Measurements from ENCODE around the gene KLF6. TPM values are rescaled to one million over a fixed set of nuclear protein-coding genes. Genes with fewer than 3 reads are reported as not detected.

KLF6 gene
- total and polyA plus RNA-seq, 2 experiments from 2014 or later = 187 to 602 TPM

DNA sequence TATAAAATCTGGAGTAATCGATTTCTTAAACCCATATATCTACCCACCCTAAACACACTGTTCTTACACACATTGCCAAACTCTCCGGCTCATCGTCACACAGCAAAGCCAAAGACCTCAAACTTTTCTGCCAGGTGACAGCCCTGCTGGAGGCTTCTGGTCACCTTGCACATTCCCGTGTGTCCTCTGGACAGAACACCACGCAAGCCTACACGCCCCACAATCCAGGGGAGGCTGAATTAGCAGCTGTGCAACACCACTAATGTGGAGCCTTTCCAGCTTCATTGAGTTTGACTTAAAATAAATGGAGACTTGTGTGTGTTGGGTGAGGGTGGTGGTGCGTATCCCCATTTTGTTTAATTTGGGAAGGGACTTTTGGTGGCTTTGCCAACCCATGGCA is 38.4 kb downstream of the KLF6 start:
- no peaks in the 10 kb centered on the region for H3K27me3 ChIP-seq
- H3K9me2 ChIP-seq (replicated peaks; ENCODE audit: insufficient read depth) = no peaks in the 10 kb centered on the region
- H3K4me2 ChIP-seq = no peak overlapping the region
- no peaks in the 10 kb centered on the region for H3K36me3 ChIP-seq (replicated peaks; ENCODE audit: insufficient read depth, low read depth)
- H3K9me3 ChIP-seq (ENCODE audit: low read depth) = no peaks in the 10 kb centered on the region
- TF ChIP-seq, protein P1, sequence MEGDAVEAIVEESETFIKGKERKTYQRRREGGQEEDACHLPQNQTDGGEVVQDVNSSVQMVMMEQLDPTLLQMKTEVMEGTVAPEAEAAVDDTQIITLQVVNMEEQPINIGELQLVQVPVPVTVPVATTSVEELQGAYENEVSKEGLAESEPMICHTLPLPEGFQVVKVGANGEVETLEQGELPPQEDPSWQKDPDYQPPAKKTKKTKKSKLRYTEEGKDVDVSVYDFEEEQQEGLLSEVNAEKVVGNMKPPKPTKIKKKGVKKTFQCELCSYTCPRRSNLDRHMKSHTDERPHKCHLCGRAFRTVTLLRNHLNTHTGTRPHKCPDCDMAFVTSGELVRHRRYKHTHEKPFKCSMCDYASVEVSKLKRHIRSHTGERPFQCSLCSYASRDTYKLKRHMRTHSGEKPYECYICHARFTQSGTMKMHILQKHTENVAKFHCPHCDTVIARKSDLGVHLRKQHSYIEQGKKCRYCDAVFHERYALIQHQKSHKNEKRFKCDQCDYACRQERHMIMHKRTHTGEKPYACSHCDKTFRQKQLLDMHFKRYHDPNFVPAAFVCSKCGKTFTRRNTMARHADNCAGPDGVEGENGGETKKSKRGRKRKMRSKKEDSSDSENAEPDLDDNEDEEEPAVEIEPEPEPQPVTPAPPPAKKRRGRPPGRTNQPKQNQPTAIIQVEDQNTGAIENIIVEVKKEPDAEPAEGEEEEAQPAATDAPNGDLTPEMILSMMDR (IDR thresholded peaks at IDR 0.05; ENCODE audit: poor library complexity) = no peak
- H4K20me1 ChIP-seq (ENCODE audit: insufficient read depth, poor library complexity, severe bottlenecking) = no peaks in the 10 kb centered on the region
- no peaks in the 10 kb centered on the region for H3K79me2 ChIP-seq
- no peak for DNase-seq (ENCODE audit: low spot score)
- H3K4me3 ChIP-seq = no peak overlapping the region
- H3K4me1 ChIP-seq (ENCODE audit: insufficient read depth) = peaks cover 22% of the 10 kb centered on the region
- H3K27ac ChIP-seq = no peak overlapping the region
- 96% methylated on average over 7 of the region's 7 CpGs for WGBS (ENCODE audit: low lambda C conversion rate, missing lambda C conversion rate)
- H2AFZ ChIP-seq = no peak overlapping the region

DNA sequence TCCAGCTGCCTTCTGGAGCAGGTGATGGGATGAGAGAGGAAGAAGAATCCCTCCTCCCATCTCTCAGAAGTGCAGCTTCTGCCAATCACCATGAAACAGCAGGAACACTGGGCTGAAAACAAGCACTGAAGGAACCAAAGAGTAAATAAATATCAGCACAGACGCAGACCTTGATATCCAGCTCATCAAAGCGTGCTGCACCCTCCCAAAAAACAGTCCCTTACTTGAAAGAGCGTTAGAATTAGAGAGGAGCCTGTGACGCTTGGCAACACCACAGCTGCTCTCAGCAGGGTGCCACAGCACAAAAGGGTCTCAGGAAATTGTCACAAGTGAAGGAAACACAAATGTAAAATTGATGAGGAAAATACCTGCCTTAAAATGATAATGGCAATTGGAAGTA is 39.5 kb downstream of the KLF6 start:
- Histone ChIP-seq H3K27ac (no peak overlapping the region), H3K9me3 (ENCODE audit: low read depth) (no peaks in the 10 kb centered on the region), H3K4me2 (no peak overlapping the region), H4K20me1 (ENCODE audit: insufficient read depth, poor library complexity, severe bottlenecking) (no peaks in the 10 kb centered on the region), H3K4me1 (ENCODE audit: insufficient read depth) (peaks cover 21% of the 10 kb centered on the region), H3K4me3 (no peak overlapping the region), H2AFZ (no peak overlapping the region), H3K9me2 (replicated peaks; ENCODE audit: insufficient read depth) (no peaks in the 10 kb centered on the region), H3K79me2 (no peaks in the 10 kb centered on the region), H3K36me3 (replicated peaks; ENCODE audit: insufficient read depth, low read depth) (no peaks in the 10 kb centered on the region), H3K27me3 (no peaks in the 10 kb centered on the region)
- TF ChIP-seq EZH2phosphoT487 (IDR thresholded peaks at IDR 0.05; ENCODE audit: low read depth, severe bottlenecking, unreplicated experiment) (no peak), EZH2 (IDR thresholded peaks at IDR 0.05; ENCODE audit: borderline replicate concordance) (no peak)
- TF ChIP-seq, protein P1 (IDR thresholded peaks at IDR 0.05; ENCODE audit: poor library complexity) = no peak
- 71% methylated on average over 4 of the region's 4 CpGs for WGBS (ENCODE audit: low lambda C conversion rate, missing lambda C conversion rate)
- DNase-seq (ENCODE audit: low spot score) = no peak

DNA sequence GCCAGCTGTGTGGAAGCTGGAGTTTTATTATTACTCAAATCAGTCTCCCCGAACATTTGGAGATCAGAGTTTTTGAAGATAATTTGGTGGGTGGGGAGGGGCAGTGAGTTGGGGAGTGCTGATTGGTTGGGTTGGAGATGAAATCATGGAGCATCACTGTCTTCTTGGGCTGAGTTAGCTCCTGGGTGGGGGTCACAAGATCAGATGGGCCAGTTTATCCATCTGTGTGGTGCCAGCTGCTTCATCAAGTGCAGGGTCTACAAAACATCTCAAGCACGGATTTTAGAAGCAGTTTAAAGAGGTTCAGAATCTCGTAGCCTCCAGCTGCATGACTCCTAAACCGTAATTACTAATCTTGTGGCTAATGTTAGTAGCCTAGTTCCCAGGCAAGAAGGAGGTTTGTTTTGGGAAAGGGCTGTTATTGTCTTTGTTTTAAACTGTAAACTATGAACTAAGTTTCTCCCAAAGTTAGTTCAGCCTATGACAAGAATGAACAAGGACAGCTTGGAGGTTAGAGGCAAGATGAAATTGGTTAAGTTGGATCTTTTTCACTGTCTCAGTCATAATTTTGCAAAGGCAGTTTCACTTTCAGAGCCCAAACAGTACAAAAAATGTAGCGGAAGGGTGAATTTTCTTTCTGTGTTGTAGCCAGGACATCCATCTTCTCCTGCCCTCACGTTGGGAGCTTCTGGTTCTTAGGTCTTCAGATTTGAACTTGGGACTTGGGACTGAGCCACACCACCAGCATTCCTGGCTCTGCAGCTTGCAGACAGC is 43.1 kb downstream of the KLF6 start:
- Histone ChIP-seq H2AFZ (no peak overlapping the region), H3K36me3 (replicated peaks; ENCODE audit: insufficient read depth, low read depth) (no peaks in the 10 kb centered on the region), H4K20me1 (ENCODE audit: insufficient read depth, poor library complexity, severe bottlenecking) (no peaks in the 10 kb centered on the region), H3K4me1 (ENCODE audit: insufficient read depth) (no peaks in the 10 kb centered on the region), H3K4me2 (no peak overlapping the region), H3K9me2 (replicated peaks; ENCODE audit: insufficient read depth) (no peaks in the 10 kb centered on the region), H3K27ac (no peak overlapping the region), H3K9me3 (ENCODE audit: low read depth) (no peaks in the 10 kb centered on the region), H3K4me3 (no peak overlapping the region), H3K27me3 (no peaks in the 10 kb centered on the region), H3K79me2 (no peaks in the 10 kb centered on the region)
- no peak for DNase-seq (ENCODE audit: low spot score)
- TF ChIP-seq EZH2phosphoT487 (IDR thresholded peaks at IDR 0.05; ENCODE audit: low read depth, severe bottlenecking, unreplicated experiment) (no peak), EZH2 (IDR thresholded peaks at IDR 0.05; ENCODE audit: borderline replicate concordance) (no peak)
- TF ChIP-seq, protein P1 (IDR thresholded peaks at IDR 0.05; ENCODE audit: poor library complexity) = no peak
- WGBS (ENCODE audit: low lambda C conversion rate, missing lambda C conversion rate) = 81% methylated on average over 6 of the region's 6 CpGs
